ENCODE data around the gene CA4. TPM values are rescaled to one million over a fixed set of nuclear protein-coding genes. Genes with fewer than 3 reads are reported as not detected.

The CA4 gene
- total and polyA plus RNA-seq, 9 of the 15 experiments (the other 6 are each of a cell fraction or from before 2014, with no cell fraction given): 0.13 TPM; not detected in 7

DNA sequence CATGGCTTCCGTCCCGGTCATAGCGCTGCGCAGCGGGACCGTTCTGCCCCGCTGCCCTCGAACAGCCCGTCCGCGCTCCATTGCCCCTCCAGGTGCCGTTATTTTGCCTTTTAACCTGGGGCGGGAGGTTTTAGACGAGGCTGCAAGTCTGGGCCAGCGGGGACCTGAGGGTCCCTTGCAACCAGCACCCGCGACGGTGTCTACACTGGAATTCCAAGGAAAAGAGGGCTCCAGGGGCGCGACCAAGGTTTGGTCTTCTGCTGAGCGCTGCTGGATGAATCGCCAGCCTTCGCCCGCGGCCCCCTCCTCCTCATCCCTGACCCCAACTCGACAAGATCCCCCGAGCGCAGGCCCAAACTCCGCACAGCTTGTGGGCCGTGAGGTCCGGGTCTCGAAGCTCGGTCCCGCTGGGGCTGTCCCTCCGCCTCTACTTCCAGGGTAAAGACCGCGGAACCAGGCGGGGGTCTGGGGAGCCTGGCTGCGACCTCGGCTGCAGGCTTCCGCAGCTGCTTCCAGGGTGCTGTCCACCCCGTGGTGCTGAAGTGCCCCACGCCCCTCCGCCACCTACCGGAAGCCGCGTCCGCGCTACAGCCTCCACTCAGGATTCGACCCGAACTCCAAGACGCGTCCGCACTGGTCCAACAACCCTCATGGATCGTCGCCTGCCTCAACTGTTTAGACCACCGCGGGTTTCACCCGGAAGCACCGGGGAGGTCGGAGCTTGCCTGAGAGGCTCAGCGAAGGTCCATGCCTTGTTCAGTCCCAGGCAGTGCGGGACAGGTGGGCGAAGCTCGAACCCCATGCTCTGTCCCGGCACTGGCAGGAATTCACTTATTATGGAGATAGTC is 10.1 kb upstream of the CA4 start (continued):
- TF ChIP-seq, protein P1, sequence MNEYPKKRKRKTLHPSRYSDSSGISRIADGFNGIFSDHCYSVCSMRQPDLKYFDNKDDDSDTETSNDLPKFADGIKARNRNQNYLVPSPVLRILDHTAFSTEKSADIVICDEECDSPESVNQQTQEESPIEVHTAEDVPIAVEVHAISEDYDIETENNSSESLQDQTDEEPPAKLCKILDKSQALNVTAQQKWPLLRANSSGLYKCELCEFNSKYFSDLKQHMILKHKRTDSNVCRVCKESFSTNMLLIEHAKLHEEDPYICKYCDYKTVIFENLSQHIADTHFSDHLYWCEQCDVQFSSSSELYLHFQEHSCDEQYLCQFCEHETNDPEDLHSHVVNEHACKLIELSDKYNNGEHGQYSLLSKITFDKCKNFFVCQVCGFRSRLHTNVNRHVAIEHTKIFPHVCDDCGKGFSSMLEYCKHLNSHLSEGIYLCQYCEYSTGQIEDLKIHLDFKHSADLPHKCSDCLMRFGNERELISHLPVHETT (CRISPR knock-in tag; conservative IDR thresholded peaks at IDR 0.05 in 1 of 2, IDR thresholded peaks at IDR 0.05 in 1 of 2): 0 out of 4 replicates have a peak, but pooled peaks of 1 of the 2 experiments have one; percentile 36
- TF ChIP-seq HEY1 (CRISPR knock-in tag; IDR thresholded peaks at IDR 0.05; ENCODE audit: borderline replicate concordance): no peak
- TF ChIP-seq EZH2 (IDR thresholded peaks at IDR 0.05; ENCODE audit: borderline replicate concordance, low read depth, low read length): no peak
- no peak for TF ChIP-seq TAF15 (IDR thresholded peaks at IDR 0.05; ENCODE audit: low read depth, low read length)
- no peak for TF ChIP-seq ZEB2 (IDR thresholded peaks at IDR 0.05)
- TF ChIP-seq CBFA2T2 (conservative IDR thresholded peaks at IDR 0.05): no peak
- TF ChIP-seq NR3C1 (CRISPR knock-in tag; IDR thresholded peaks at IDR 0.05): peak; percentile 96
- TF ChIP-seq SMARCB1 (IDR thresholded peaks at IDR 0.05; ENCODE audit: insufficient read length, low read depth): no peak
- TF ChIP-seq SMARCA4 (IDR thresholded peaks at IDR 0.05): no peak
- TF ChIP-seq KLF16 (IDR thresholded peaks at IDR 0.05): 0 out of 2 replicates have a peak, but pooled peaks have one; percentile 54
- TF ChIP-seq CREM (IDR thresholded peaks at IDR 0.05; ENCODE audit: low read depth): peak; percentile 83
- TF ChIP-seq CBX5 (IDR thresholded peaks at IDR 0.05; ENCODE audit: borderline replicate concordance, low read depth): 0 out of 2 replicates have a peak, but pooled peaks have one; percentile 29
- TF ChIP-seq GTF2B (IDR thresholded peaks at IDR 0.05; ENCODE audit: extremely low read depth, insufficient read length): no peak
- TF ChIP-seq PHF20 (IDR thresholded peaks at IDR 0.05; ENCODE audit: partially characterized antibody): no peak
- no peak for TF ChIP-seq ZNF785 (CRISPR knock-in tag; IDR thresholded peaks at IDR 0.05)
- peak in 1 of 2 experiments; percentile 96 for TF ChIP-seq AFF1 (IDR thresholded peaks at IDR 0.05; ENCODE audit: low read depth in 1 of 2, partially characterized antibody in 2 of 2)
- TF ChIP-seq NR2C2 (CRISPR knock-in tag; IDR thresholded peaks at IDR 0.05): peak; percentile 78
- TF ChIP-seq NR2C2 (tag; IDR thresholded peaks at IDR 0.05): no peak; the same call in 1 of the 2 replicates
- no peak for TF ChIP-seq WHSC1 (IDR thresholded peaks at IDR 0.05; ENCODE audit: low read length)
- TF ChIP-seq, protein P2, sequence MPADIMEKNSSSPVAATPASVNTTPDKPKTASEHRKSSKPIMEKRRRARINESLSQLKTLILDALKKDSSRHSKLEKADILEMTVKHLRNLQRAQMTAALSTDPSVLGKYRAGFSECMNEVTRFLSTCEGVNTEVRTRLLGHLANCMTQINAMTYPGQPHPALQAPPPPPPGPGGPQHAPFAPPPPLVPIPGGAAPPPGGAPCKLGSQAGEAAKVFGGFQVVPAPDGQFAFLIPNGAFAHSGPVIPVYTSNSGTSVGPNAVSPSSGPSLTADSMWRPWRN (IDR thresholded peaks at IDR 0.05; ENCODE audit: low read depth): no peak
- no peak for TF ChIP-seq TARDBP (IDR thresholded peaks at IDR 0.05)
